Astrocyte (in vitro differentiated cells and primary cell): Measurements from ENCODE around the gene GPN2.

Source experiments
- EZH2 ChIP-seq: IDR thresholded peaks from 2 replicates; pipeline ENCODE4 v1.6.1; 2012; ENCODE audit warnings: mild to moderate bottlenecking, low read length, inconsistent platforms; ENCODE audit not compliant: insufficient read depth
- TF ChIP-seq, protein P1 (sequence below): IDR thresholded peaks from 2 replicates; pipeline ENCODE4 v1.5.1; 2011; ENCODE audit warnings: low read depth, mild to moderate bottlenecking, inconsistent platforms, low read length, moderate library complexity; ENCODE audit not compliant: insufficient read depth

- TF ChIP-seq, protein P1, sequence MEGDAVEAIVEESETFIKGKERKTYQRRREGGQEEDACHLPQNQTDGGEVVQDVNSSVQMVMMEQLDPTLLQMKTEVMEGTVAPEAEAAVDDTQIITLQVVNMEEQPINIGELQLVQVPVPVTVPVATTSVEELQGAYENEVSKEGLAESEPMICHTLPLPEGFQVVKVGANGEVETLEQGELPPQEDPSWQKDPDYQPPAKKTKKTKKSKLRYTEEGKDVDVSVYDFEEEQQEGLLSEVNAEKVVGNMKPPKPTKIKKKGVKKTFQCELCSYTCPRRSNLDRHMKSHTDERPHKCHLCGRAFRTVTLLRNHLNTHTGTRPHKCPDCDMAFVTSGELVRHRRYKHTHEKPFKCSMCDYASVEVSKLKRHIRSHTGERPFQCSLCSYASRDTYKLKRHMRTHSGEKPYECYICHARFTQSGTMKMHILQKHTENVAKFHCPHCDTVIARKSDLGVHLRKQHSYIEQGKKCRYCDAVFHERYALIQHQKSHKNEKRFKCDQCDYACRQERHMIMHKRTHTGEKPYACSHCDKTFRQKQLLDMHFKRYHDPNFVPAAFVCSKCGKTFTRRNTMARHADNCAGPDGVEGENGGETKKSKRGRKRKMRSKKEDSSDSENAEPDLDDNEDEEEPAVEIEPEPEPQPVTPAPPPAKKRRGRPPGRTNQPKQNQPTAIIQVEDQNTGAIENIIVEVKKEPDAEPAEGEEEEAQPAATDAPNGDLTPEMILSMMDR = peak; percentile 54
- no peak for TF ChIP-seq EZH2
Measured at GRCh38 chr1:26887125-26887524, 3.0 kb downstream of the GPN2 start.
